HG02885 (cell line): ENCODE measurements around the gene PLXNB1.
"Not testable (repeated sequence)": the region's sequence is repeated elsewhere in the genome, so short reads cannot be mapped to it uniquely, and the experiment has no call there.

Source experiments
- ATAC-seq: cut with Tn5 transposase; IDR thresholded peaks from one replicate; pipeline ENCODE4 v1.9.1; 2021; ENCODE audit warnings: mild to moderate bottlenecking; ENCODE audit not compliant: unreplicated experiment, poor library complexity

Gene PLXNB1

DNA sequence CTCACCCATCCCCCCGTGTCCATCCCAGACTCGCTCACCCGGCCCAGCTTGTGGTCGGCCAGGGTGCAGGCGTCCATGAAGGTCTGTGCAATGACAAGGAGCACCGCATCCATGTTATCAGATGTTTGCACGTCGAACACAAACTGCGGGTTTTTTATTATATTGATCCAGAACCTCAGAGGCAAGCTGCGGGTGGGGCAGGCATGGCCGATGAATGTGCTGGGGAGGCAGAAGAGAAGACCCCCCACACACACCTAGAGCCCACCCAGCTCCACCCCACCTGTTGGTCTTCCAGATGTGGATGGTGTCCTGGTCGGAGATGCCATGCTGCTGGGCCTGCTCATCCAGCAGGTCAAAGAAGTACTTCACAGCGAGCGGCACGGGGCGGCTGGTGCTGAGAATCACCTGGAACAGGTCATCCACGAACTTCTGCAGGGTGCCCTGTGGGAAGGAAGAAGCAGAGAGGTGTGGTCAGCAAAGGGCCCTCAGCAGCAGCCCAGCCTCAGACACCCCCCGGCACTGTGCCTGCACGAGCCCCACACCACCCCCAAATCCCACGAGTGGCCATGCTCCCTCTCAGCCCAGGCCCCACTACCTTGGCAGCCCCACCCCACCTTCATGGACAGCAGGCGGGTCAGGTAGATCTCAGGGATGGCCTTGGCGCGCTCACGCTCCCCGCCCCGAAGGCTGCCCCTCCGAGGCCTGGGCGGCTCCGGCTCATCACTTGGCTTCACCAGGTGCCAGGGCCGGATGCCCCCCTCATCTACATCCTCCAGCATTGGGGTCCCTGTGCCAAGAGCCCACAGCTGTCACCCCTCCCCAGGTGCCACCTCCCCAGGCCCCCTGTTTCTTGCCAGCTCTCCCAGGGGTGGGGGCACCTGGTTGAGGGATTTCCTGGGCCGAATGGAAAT lies 20.3 kb downstream of the PLXNB1 start:
- ATAC-seq: no peak

GRCh38 chr3:48408823-48409281 lies 21.0 kb downstream of the PLXNB1 start:
- no peak for ATAC-seq

DNA sequence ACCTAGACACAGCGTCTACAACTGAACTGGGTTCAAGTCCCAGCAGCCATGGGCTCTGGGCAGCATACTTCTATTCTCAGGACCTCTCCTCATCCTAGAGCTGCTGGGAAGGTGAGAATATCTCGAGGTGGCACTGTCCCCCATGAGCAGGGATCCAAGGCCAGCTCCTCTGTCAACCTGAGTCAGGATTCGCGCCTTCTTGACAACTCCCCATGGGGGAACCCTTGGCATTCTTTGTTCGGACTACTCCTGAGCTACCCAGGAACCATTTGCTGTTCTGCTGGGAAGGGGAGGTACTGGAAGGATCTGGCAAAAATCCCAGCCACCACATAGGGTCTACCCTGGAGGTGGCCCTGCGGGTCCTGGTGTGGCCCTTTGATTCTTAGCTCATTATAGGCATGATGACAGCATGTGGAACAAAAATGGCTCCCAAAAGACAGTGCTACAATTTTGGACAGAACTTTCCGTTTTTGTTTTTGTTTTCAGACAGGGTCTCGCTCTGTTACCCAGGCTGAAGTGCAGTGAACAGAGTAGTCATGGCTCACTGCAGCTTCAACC lies 22.3 kb downstream of the PLXNB1 start:
- no peak for ATAC-seq

DNA sequence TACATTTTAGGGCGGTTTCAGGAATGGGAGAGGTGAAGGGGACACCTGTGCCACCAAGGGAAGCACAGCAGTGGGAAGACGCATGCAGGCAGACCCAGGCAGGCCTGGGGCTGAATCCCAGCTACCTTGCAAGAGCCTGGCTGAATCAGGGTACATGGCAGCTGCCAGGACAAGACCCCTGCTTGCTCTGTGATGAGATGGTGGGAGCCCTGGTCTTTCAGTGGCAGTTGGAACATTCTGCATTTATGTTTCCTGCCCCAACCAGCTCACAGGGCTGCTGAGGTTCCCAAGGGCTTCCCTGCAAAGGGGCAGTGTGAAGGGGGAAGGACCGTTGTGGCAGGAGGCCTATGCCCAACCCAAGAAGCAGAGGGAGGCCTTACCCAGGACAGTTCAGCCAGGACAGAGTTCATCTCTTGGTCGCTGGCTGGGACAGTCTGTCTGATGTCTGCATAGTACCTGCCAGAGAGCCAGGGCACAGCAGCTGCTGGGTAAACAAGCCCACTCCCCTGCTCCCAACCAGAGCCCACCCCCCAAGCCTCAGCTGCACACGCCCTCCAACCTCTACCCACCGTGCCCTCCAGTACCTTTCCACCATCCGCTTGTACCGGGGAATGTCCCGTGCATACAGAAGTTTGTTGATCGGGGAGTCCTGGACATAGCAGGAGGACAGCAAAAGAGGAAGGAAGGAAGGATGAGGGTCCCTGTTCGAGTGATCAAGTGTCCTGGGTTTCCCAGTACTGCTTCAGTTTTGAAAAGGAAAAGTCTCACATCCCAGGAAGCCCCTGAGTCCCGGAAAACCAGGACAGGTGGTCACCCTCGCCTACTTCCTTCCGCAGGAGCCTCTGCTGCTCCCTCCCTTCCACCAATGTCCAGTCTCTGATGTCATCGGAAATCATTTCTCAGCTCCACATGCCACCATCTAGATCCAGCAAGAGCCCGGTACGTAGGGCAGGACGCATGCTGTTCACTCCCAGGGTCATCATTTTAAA lies 23.1 kb downstream of the PLXNB1 start:
- ATAC-seq: no peak

DNA sequence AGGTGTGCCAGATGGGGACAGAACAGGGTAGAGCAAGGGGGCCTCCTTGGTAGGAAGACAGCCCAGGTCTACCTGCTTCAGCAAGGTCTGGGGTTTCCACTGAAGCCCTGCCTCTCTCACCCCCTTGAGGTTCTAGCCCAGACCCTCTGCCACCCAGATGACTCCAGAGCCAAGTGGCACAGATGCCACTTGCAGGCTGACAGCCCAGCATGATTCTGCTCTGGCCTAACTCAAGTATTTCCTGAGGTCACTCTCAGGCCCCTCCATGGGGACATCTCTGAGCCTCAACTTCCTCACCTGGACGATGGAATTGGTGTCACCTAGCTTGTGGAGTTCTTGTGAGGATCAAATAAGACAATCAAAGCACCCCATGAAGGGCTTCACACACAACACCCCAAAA lies 23.9 kb downstream of the PLXNB1 start:
- ATAC-seq: no peak

- ATAC-seq: no peak
Observed at GRCh38 chr3:48405343-48405881, 24.5 kb downstream of the PLXNB1 start.

GRCh38 chr3:48404440-48405342 lies 25.2 kb downstream of the PLXNB1 start:
- no peak for ATAC-seq

GRCh38 chr3:48403533-48404439 lies 26.1 kb downstream of the PLXNB1 start:
- no peak for ATAC-seq

DNA sequence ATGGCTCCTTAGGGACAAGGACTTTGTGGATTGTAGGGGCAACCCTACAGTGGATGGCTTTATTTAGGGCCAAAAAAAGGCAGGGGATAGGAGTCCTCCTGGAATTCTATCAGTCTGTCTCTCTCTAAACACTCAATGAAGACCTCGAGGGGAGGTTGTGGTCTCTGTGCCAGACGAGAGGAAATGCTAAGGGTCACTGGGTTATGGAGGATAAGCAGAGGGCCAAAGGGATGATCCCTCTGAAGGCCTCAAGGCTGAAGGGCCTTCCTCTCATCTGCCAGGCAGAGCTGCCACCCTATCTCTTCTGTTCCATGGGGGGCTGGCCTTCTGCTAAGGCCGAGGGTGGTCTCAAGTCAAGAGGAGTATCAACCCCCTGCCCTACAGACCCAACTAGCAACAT lies 27.0 kb downstream of the PLXNB1 start:
- ATAC-seq: no peak

DNA sequence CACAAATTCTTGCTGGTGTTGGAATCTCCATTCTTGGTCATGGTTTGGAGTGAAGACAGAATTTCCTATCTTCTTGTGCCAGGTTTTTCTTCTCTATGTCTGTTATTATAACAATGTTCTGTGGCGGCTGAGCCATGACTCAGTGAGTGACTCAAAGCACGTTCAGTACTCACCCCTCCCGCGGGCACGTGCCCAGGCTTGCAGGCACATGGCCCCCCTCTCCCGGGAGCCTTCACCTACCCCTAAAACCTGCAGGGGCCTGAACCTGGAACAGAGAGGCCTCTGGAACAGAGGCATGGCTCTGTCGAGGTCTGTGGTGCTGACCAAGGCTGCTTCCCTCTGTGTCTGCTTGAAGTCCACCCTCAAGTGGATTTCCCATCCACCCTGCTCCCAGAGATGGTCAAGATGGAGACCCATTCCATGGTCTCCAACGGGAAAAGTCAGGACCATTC lies 27.6 kb downstream of the PLXNB1 start:
- ATAC-seq: no peak

DNA sequence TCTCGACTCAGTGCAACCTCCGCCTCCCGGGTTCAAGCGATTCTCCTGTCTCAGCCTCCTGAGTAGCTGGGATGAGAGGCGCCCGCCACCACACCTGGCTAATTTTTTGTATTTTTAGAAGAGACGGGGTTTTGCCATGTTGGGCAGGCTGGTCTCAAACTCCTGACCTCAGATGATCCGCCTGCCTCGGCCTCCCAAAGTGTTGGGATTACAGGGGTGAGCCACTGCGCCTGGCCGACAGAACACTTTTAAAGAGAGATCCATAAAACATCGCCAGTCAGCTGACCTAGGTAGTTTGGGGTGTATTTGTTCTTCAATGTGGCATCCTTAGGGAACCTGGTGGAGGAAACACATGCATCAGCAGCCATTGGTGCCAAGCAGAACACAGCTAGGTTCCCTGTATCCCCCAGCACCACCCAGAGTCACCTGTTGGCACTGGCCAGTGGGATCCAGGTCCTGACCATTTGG lies 28.4 kb downstream of the PLXNB1 start:
- ATAC-seq: not testable (repeated sequence)

DNA sequence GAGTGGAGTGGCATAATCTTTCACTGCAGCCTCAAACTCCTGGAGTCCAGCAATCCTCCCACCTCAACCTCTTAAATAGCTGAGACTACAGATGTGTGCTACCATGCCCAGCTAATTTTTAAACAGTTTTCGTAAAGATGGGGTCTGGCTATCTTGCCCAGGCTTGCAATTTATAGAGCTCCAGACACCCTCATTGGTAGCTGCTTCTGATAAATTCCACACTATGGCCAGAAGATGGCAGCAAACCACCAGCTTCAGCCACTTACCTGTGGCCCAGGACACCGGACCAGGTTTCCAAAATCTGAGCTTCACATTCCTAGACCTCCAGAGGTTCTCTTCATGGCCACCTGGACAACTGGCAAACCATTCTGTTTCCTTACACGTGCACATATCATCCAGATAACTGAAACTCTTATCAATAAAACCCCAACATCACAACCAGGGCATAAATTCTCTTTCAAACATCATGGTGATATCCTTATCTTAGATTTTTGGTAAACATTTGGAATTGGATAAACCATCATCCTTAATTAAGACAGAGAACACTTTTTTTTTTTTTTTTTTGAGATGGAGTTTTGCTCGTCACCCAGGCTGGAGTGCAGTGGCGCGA lies 29.0 kb downstream of the PLXNB1 start:
- no peak for ATAC-seq

GRCh38 chr3:48399387-48400172 lies 30.3 kb downstream of the PLXNB1 start:
- ATAC-seq: no peak

DNA sequence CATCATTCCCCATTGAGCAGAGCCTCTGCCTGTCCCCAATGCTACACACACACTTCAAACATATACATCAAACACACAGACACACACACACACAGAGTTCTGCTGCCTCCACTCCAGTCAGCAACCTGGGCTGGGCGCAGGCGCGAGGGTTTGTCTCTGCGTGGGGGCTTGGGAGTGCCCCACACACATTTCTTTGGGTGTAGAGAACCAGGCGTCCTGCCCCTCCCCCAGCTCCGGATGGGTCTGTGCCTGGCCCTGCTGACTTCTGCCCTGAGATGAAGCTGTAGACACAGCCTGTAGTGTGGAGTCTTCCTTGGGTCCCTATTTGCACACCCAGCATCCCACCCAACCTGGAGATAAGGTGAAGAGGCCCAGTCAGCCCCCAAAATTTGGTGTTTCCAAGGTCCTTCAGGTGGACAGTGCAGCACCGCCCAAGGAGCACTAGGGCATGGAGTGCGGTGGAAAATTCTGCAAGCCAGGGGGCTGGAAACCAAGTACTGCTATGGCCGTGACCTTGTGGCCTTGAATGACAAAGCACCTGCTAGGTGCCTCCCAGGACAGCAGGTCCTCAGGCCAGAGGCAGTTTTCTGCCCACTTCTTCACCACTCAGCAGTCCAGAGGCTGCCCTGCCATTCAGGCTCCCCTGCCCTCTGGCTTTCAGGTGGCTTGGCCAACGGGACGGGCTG lies 31.0 kb downstream of the PLXNB1 start:
- no peak for ATAC-seq

- ATAC-seq: no peak
Observed at GRCh38 chr3:48397767-48398681, 31.9 kb downstream of the PLXNB1 start.
